ENCODE measurements around the gene ARMCX5. TPM values are rescaled to one million over a fixed set of nuclear protein-coding genes. Genes with fewer than 3 reads are reported as not detected.

The ARMCX5 gene
- total RNA-seq, 1 donor from 2014 or later = 8.1 TPM

GRCh38 chrX:102651242-102652011, 52.1 kb downstream of the ARMCX5 start, which contains the start of gene GPRASP1:
Gene GPRASP1, plus strand, starts transcription at chrX:102651483. Its CDS starts 2,431 bp downstream, at chrX:102653914.
- H3K4me3 Mint-ChIP-seq (ENCODE audit: unreplicated experiment) = peak within 1 kb of the TSS; percentile 85
- Histone ChIP-seq H3K79me2 (ENCODE audit: insufficient read depth, low read length) (no peaks in the 10 kb centered on the region), H2AFZ (ENCODE audit: low read depth, low read length) (peak within 1 kb of the TSS; percentile 47), H3K36me3 (ENCODE audit: insufficient read depth, low read length) (no peaks in the 10 kb centered on the region), H3K4me3 (ENCODE audit: insufficient read depth, low read depth, low read length) (peak within 1 kb of the TSS; percentile 50), H3K9me3 (ENCODE audit: insufficient read depth, low read depth, low read length) (no peaks in the 10 kb centered on the region), H3K4me2 (ENCODE audit: low read length) (peak within 1 kb of the TSS; percentile 87), H3K27ac (ENCODE audit: low read depth, low read length) (no peak within 1 kb of the TSS), H3K9ac (ENCODE audit: low read length) (peak within 1 kb of the TSS; percentile 71), H3K4me1 (ENCODE audit: insufficient read depth, low read length) (no peaks in the 10 kb centered on the region), H3K27me3 (ENCODE audit: insufficient read depth, low read length) (no peaks in the 10 kb centered on the region), H4K20me1 (ENCODE audit: insufficient read depth, low read length) (no peaks in the 10 kb centered on the region)
- peaks cover 6% of the 10 kb centered on the region for H3K9me3 Mint-ChIP-seq (ENCODE audit: unreplicated experiment)
- DNase-seq (ENCODE audit: low read depth) (peak; percentile 26), FAIRE-seq (no peak)
- TF ChIP-seq, protein P1, sequence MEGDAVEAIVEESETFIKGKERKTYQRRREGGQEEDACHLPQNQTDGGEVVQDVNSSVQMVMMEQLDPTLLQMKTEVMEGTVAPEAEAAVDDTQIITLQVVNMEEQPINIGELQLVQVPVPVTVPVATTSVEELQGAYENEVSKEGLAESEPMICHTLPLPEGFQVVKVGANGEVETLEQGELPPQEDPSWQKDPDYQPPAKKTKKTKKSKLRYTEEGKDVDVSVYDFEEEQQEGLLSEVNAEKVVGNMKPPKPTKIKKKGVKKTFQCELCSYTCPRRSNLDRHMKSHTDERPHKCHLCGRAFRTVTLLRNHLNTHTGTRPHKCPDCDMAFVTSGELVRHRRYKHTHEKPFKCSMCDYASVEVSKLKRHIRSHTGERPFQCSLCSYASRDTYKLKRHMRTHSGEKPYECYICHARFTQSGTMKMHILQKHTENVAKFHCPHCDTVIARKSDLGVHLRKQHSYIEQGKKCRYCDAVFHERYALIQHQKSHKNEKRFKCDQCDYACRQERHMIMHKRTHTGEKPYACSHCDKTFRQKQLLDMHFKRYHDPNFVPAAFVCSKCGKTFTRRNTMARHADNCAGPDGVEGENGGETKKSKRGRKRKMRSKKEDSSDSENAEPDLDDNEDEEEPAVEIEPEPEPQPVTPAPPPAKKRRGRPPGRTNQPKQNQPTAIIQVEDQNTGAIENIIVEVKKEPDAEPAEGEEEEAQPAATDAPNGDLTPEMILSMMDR (IDR thresholded peaks at IDR 0.05; ENCODE audit: insufficient read depth, low read depth, low read length) = no peak
- TF ChIP-seq EZH2 (IDR thresholded peaks at IDR 0.05; ENCODE audit: insufficient read depth, low read length) = no peak
- H3K4me1 Mint-ChIP-seq (ENCODE audit: low read depth, unreplicated experiment) = no peaks in the 10 kb centered on the region
- H3K36me3 Mint-ChIP-seq (ENCODE audit: low read depth, unreplicated experiment) = no peaks in the 10 kb centered on the region
- H3K27ac Mint-ChIP-seq (ENCODE audit: unreplicated experiment) = no peak within 1 kb of the TSS
- no peaks in the 10 kb centered on the region for H3K27me3 Mint-ChIP-seq (ENCODE audit: low read depth, unreplicated experiment)

DNA sequence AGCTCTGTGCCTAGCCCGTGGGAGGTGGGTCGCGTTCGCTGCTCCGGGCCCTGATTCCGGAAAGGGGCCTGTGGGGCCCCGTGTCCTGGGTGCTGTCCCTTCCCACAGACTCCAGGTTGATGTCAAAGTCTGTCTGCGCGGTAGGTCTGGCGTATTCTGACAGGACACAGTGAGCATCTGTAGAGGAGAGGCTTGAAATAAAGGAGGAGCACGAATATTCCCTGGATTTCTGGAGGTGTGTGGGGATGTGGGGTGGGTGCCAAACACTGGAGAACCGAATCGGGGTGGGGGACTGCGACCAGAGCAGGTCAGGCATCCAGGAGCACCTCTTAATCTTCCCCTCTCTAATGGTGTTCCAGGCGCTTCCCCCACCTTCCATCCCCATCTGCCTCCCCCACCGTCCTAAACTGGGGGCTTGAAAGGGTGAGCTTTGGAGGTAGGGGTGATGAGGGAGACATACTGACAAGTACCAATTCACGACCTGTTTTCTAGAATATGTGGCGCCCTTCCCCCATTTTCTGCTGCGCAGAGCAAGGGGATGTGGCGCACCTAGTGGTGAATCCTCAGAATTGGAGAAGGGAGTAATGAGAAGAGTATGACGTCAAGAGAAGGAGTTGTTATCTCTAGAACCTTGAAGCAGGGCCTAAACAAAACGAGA, 52.8 kb downstream of the ARMCX5 start:
- no peak overlapping the region for H3K27ac Mint-ChIP-seq (ENCODE audit: unreplicated experiment)
- H3K27ac ChIP-seq (ENCODE audit: low read depth, low read length) = no peak overlapping the region
- H3K9me3 ChIP-seq (ENCODE audit: insufficient read depth, low read depth, low read length) = no peaks in the 10 kb centered on the region

More for the DNA sequence above, 52.8 kb downstream of the ARMCX5 start:
- Histone ChIP-seq H3K4me3 (ENCODE audit: insufficient read depth, low read depth, low read length) (peak overlapping the region; percentile 50), H3K9ac (ENCODE audit: low read length) (peak overlapping the region; percentile 71), H3K79me2 (ENCODE audit: insufficient read depth, low read length) (no peaks in the 10 kb centered on the region), H2AFZ (ENCODE audit: low read depth, low read length) (no peak overlapping the region), H3K4me2 (ENCODE audit: low read length) (peak overlapping the region; percentile 87), H3K36me3 (ENCODE audit: insufficient read depth, low read length) (no peaks in the 10 kb centered on the region), H3K4me1 (ENCODE audit: insufficient read depth, low read length) (no peaks in the 10 kb centered on the region), H4K20me1 (ENCODE audit: insufficient read depth, low read length) (no peaks in the 10 kb centered on the region), H3K27me3 (ENCODE audit: insufficient read depth, low read length) (no peaks in the 10 kb centered on the region)
- DNase-seq (ENCODE audit: low read depth) (no peak), FAIRE-seq (peak; percentile 89)
- TF ChIP-seq EZH2 (IDR thresholded peaks at IDR 0.05; ENCODE audit: insufficient read depth, low read length) = no peak
- TF ChIP-seq, protein P1 (IDR thresholded peaks at IDR 0.05; ENCODE audit: insufficient read depth, low read depth, low read length) = peak; percentile 51
- H3K9me3 Mint-ChIP-seq (ENCODE audit: unreplicated experiment) = peaks cover 3% of the 10 kb centered on the region
- peak overlapping the region; percentile 82 for H3K4me3 Mint-ChIP-seq (ENCODE audit: unreplicated experiment)
- H3K4me1 Mint-ChIP-seq (ENCODE audit: low read depth, unreplicated experiment) = no peaks in the 10 kb centered on the region
- no peaks in the 10 kb centered on the region for H3K36me3 Mint-ChIP-seq (ENCODE audit: low read depth, unreplicated experiment)
- H3K27me3 Mint-ChIP-seq (ENCODE audit: low read depth, unreplicated experiment) = no peaks in the 10 kb centered on the region

Other genes starting within 250 kb of the ARMCX5 start
- gene NXF2B, start 159.5 kb upstream of the ARMCX5 start, total RNA-seq = not detected in 2 replicates
- gene TCP11X2, start 127.7 kb upstream of the ARMCX5 start, total RNA-seq = not detected in 2 replicates
- gene TMSB15A, start 82.8 kb upstream of the ARMCX5 start, total RNA-seq = 0.46 and 1.6 TPM in 2 replicates
- gene GPRASP1, start 52.0 kb downstream of the ARMCX5 start, total RNA-seq = 2.3 and 2.7 TPM in 2 replicates
- gene GPRASP2, start 112.9 kb downstream of the ARMCX5 start, total RNA-seq = 9.1 and 10.1 TPM in 2 replicates
- gene GPRASP3, start 121.2 kb downstream of the ARMCX5 start, total RNA-seq = 4.9 and 8.0 TPM in 2 replicates